SK-N-SH (cell line): Measurements from ENCODE around the gene DOCK10. TPM values are rescaled to one million over a fixed set of nuclear protein-coding genes. Genes with fewer than 3 reads are reported as not detected.
A peak's percentile ranks its signal among the peaks of the same experiment; 100 is the strongest.

Experiments used
- CTCF ChIA-PET: fragments of 300-600, 350-600 bp; formaldehyde crosslinking; extraction: SDS; loops from one replicate; lab custom pipeline; 2021; lab: Yijun Ruan, JAX
- POLR2A ChIA-PET: fragments of 350-600 bp; sonication (Branson Sonifier 250); formaldehyde crosslinking; extraction: SDS; loops from one replicate; lab custom pipeline; 2020; ENCODE audit warnings: antibody characterized with exemption, inconsistent platforms; lab: Yijun Ruan, JAX
- DNase-seq: peaks from one replicate; pipeline ENCODE4 v3.0.0; 2012
- H2AFZ ChIP-seq: fragments of 200-600 bp; sonication (generic); 2 replicates; pipeline ENCODE4 v1.8.1; 2016; ENCODE audit warnings: antibody characterized with exemption, mild to moderate bottlenecking, low read depth
- H3F3A ChIP-seq: fragments of 200-600 bp; sonication (generic); replicated peaks from 2 replicates; pipeline ENCODE3; 2016; ENCODE audit warnings: antibody characterized with exemption, mild to moderate bottlenecking; ENCODE audit not compliant: insufficient read depth
- H3K27ac ChIP-seq, 2 experiments: fragments of 200-500 bp in 1 of 2; fragments of 200-600 bp in 1 of 2; sonication (Bioruptor generic) in 1 of 2; sonication (generic), shearing (Covaris generic) in 1 of 2; 2 replicates each; pipeline versions ENCODE4 v1.5.1 to v1.6.1; 2014 to 2016; ENCODE audit warnings: low read depth in 2 of 2, inconsistent platforms in 1 of 2, low read length in 1 of 2, mild to moderate bottlenecking in 1 of 2, mixed read lengths in 1 of 2
- H3K27me3 ChIP-seq: fragments of 200-600 bp; sonication (generic), shearing (Covaris generic); 2 replicates; pipeline ENCODE4 v1.6.1; 2016; ENCODE audit warnings: mixed run types; ENCODE audit not compliant: insufficient read depth
- H3K36me3 ChIP-seq, 2 experiments: fragments of 200-500 bp in 1 of 2; fragments of 200-600 bp in 1 of 2; sonication (Bioruptor generic) in 1 of 2; sonication (generic) in 1 of 2; replicated peaks in 1 of 2; 2 replicates each; pipeline versions ENCODE3 to v1.5.1; 2014 to 2016; ENCODE audit warnings: low read length in 1 of 2, mild to moderate bottlenecking in 1 of 2; ENCODE audit not compliant: insufficient read depth in 2 of 2, control insufficient read depth in 1 of 2
- H3K4me1 ChIP-seq, 2 experiments: fragments of 200-500 bp in 1 of 2; fragments of 200-600 bp in 1 of 2; sonication (Bioruptor generic) in 1 of 2; sonication (generic), shearing (Covaris generic) in 1 of 2; 2 replicates each; pipeline versions ENCODE4 v1.5.1 to v1.6.1; 2014 to 2016; ENCODE audit warnings: low read depth in 1 of 2, low read length in 1 of 2, mixed run types in 1 of 2; ENCODE audit not compliant: insufficient read depth in 2 of 2, control insufficient read depth in 1 of 2
- H3K4me2 ChIP-seq: fragments of 200-600 bp; sonication (generic), shearing (Covaris generic); 2 replicates; pipeline ENCODE4 v1.6.1; 2017; ENCODE audit warnings: mixed run types
- H3K4me3 ChIP-seq, 2 experiments: fragments of 200-500 bp in 1 of 2; fragments of 200-600 bp in 1 of 2; sonication (Bioruptor generic) in 1 of 2; sonication (generic), shearing (Covaris generic) in 1 of 2; 2 replicates each; pipeline versions ENCODE4 v1.5.1 to v1.8.1; 2014 to 2016; ENCODE audit warnings: low read depth in 2 of 2, inconsistent platforms in 1 of 2, low read length in 1 of 2, mild to moderate bottlenecking in 1 of 2, mixed read lengths in 1 of 2, moderate library complexity in 1 of 2
- H3K79me2 ChIP-seq: fragments of 200-600 bp; sonication (generic); 2 replicates; pipeline ENCODE4 v1.8.1; 2017; ENCODE audit warnings: mild to moderate bottlenecking; ENCODE audit not compliant: insufficient read depth
- H3K9ac ChIP-seq: fragments of 200-600 bp; sonication (generic); 2 replicates; pipeline ENCODE4 v1.6.1; 2017; ENCODE audit warnings: mixed run types
- H3K9me2 ChIP-seq: fragments of 200-600 bp; sonication (generic); 2 replicates; pipeline ENCODE4 v1.6.1; 2017; ENCODE audit warnings: mixed run types
- H3K9me3 ChIP-seq: fragments of 200-600 bp; sonication (generic); 2 replicates; pipeline ENCODE4 v1.6.1; 2017; ENCODE audit warnings: mixed run types, mild to moderate bottlenecking, moderate library complexity
- H4K20me1 ChIP-seq: fragments of 200-600 bp; sonication (generic); 2 replicates; pipeline ENCODE4 v1.6.1; 2017; ENCODE audit warnings: mild to moderate bottlenecking, mixed run types; ENCODE audit not compliant: insufficient read depth
- RFX5 ChIP-seq: IDR thresholded peaks from 2 replicates; pipeline ENCODE4 v1.6.1; 2012; ENCODE audit warnings: mild to moderate bottlenecking, improper control_type of control experiment, low read length
- SIN3A ChIP-seq: IDR thresholded peaks from 2 replicates; pipeline ENCODE4 v1.6.1; 2012; ENCODE audit warnings: low read depth, mild to moderate bottlenecking, low read length, moderate library complexity, borderline replicate concordance
- WGBS: methylation state at CpG from one replicate; pipeline ENCODE4 v1.1.6; 2017; ENCODE audit warnings: low lambda C conversion rate; 5-methylcytosine and 5-hydroxymethylcytosine counted together
- polyA plus RNA-seq, 3 experiments: library from polyadenylated mRNA; depleted of rRNA; stranded (reverse); fragments of >200 nt; gene quantifications; 2 replicates each; pipeline ENCODE4 v1.2.3, GENCODE V29; 2012
- TF ChIP-seq, protein P1 (sequence below): IDR thresholded peaks from 2 replicates; pipeline ENCODE4; 2012
- TF ChIP-seq, protein P2 (sequence below): IDR thresholded peaks from 2 replicates; pipeline ENCODE4 v1.4.0; 2012; ENCODE audit warnings: low read depth, borderline replicate concordance

Gene DOCK10
- polyA plus RNA-seq, 1 of the 3 experiments (the other 2 are of a cell fraction) = 24.1 TPM

DNA sequence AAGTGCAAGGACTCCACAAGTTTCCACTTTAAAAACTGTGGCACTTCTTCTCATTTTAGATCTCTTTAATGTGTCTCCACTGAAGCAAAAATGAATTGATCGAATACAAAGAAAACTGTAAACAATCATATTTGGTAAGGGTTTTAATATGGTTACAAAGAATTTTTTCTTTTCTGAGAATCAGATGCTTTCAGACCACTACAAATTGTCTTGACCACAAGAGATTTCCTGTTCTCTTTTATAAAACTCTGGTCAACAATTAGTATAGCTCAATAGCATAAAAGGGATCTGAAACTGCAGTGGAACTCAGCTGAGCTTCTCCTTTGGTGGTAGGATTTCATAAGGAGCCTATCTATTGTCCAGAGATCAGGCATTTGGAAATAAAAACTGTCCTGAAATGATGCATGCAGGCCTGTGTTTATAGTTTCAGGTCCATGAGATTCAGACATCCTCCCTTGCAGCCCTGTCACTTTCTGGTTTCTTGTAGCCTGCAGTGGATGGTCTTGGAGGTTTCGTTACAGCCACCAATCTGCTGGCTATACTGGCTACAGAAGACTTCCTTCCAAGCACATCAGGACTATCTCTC, 120.0 kb downstream of the DOCK10 start:
- H3K4me1 ChIP-seq = peaks cover 0 to 12% of the 10 kb centered on the region in 2 experiments; a peak in 2 of 4 replicates
- peaks cover 28% of the 10 kb centered on the region for H3F3A ChIP-seq
- H3K4me2 ChIP-seq = no peak overlapping the region
- POLR2A ChIA-PET = no interaction called here
- no peak overlapping the region for H3K9ac ChIP-seq
- H3K9me2 ChIP-seq = no peaks in the 10 kb centered on the region
- 50% methylated on average over 2 of the region's 2 CpGs for WGBS
- peaks cover 0 to 11% of the 10 kb centered on the region in 2 experiments for H3K36me3 ChIP-seq
- CTCF ChIA-PET = interaction anchor here (1.0 kb wide), 1 partner anchor 12 kb away, joined by 3 read pairs; no protein-coding TSS in a partner anchor
- H3K27ac ChIP-seq = peak overlapping the region in 1 of 2 experiments; percentile 4; a peak in 1 of 4 replicates
- H2AFZ ChIP-seq = no peak overlapping the region
- no peaks in the 10 kb centered on the region for H3K27me3 ChIP-seq
- no peaks in the 10 kb centered on the region for H3K79me2 ChIP-seq
- DNase-seq = no peak
- H3K4me3 ChIP-seq = no peak overlapping the region
- TF ChIP-seq, protein P1, sequence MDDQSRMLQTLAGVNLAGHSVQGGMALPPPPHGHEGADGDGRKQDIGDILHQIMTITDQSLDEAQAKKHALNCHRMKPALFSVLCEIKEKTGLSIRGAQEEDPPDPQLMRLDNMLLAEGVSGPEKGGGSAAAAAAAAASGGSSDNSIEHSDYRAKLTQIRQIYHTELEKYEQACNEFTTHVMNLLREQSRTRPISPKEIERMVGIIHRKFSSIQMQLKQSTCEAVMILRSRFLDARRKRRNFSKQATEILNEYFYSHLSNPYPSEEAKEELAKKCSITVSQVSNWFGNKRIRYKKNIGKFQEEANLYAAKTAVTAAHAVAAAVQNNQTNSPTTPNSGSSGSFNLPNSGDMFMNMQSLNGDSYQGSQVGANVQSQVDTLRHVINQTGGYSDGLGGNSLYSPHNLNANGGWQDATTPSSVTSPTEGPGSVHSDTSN = no peak
- TF ChIP-seq, protein P2, sequence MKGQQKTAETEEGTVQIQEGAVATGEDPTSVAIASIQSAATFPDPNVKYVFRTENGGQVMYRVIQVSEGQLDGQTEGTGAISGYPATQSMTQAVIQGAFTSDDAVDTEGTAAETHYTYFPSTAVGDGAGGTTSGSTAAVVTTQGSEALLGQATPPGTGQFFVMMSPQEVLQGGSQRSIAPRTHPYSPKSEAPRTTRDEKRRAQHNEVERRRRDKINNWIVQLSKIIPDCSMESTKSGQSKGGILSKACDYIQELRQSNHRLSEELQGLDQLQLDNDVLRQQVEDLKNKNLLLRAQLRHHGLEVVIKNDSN = no peak
- H3K9me3 ChIP-seq = no peaks in the 10 kb centered on the region
- no peaks in the 10 kb centered on the region for H4K20me1 ChIP-seq

DNA sequence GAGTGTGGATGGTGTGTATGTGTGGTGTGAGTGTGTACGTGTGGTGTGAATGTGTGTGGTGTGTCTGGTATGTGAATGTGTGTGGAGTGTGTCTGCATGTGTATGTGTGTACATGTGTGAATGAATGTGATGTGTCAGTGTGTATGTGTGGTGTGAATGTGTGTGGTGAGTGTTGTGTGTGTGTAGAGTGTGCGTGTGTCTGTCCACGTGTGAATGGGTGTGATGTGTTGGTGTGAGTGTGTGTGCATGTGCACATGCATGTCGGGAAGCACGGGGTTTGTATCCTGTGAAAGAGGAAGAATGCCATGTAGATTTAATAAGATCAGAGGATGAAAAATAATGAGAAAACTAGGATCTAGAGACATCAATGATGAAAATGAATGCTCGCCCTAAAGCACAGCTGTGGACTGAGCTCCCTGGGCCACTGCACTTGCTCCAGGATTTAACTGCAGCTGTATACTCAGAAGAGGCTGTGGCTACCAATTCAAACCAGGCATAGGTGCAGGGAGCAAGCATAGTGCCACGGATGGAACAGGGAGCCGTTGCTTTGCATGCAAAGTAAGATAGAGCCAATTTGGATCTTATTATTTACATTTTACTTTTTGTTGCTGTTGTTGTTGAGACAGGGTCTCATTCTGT, 122.7 kb downstream of the DOCK10 start:
- Histone ChIP-seq H3K9me3 (no peaks in the 10 kb centered on the region), H3K9me2 (no peaks in the 10 kb centered on the region), H2AFZ (no peak overlapping the region), H4K20me1 (no peaks in the 10 kb centered on the region), H3K4me1 (no peaks in the 10 kb centered on the region), H3K4me3 (no peak overlapping the region), H3K79me2 (no peaks in the 10 kb centered on the region), H3K27me3 (no peaks in the 10 kb centered on the region), H3K4me2 (no peak overlapping the region), H3K9ac (no peak overlapping the region), H3K27ac (no peak overlapping the region), H3F3A (peaks cover 5% of the 10 kb centered on the region), H3K36me3 (peaks cover 0 to 9% of the 10 kb centered on the region in 2 experiments)
- DNase-seq = no peak
- POLR2A ChIA-PET = no interaction called here
- 90% methylated on average over 8 of the region's 8 CpGs for WGBS
- CTCF ChIA-PET = no interaction called here
- TF ChIP-seq, protein P1 = no peak
- TF ChIP-seq RFX5 (no peak), SIN3A (no peak)
